Activated naive CD4-positive, alpha-beta T cell treated with anti-CD3 and anti-CD28 coated beads, Interleukin-2, amount 50 U/mL, for 72 hours (primary cell): ENCODE measurements around the gene CYYR1. TPM values are rescaled to one million over a fixed set of nuclear protein-coding genes. Genes with fewer than 3 reads are reported as not detected.

Experiments
- ATAC-seq, 2 donors: fragments of 150-1000 bp; cut with Tn5 transposase; 2 replicates each; pipeline ENCODE4 v1.10.0; 2021; ENCODE audit warnings: mild to moderate bottlenecking in 2 of 2, moderate library complexity in 2 of 2
- DNase-seq, 2 donors: peaks; one replicate each; pipeline ENCODE4 v3.0.0; 2021 to 2022; ENCODE audit warnings: low spot score in 2 of 2
- H3K27ac Mint-ChIP-seq, 2 donors: one replicate each; pipeline ENCODE4 v1.8.0; 2022; ENCODE audit warnings: mild to moderate bottlenecking in 2 of 2, mixed read lengths in 2 of 2
- H3K36me3 Mint-ChIP-seq, 2 donors: one replicate each; pipeline ENCODE4 v1.8.0; 2022; ENCODE audit warnings: mixed read lengths in 2 of 2
- H3K9me3 Mint-ChIP-seq, 2 donors: one replicate each; pipeline ENCODE4 v1.8.0; 2022; ENCODE audit warnings: mixed read lengths in 2 of 2
- total RNA-seq, 2 donors: library from RNA; stranded (reverse); gene quantifications; one replicate each; pipeline ENCODE4 v1.2.3, GENCODE V29; 2022

Gene CYYR1
- total RNA-seq, result not detected

GRCh38 chr21:26572702-26573381 lies at the start of gene CYYR1:
CYYR1 (minus strand) TSS chr21:26573286; CDS start chr21:26572940, 346 bp downstream.
- DNase-seq, result no peak
- no peak for ATAC-seq
- Mint-ChIP-seq H3K36me3 (peaks cover 13 to 15% of the 10 kb centered on the region in 2 donors), H3K27ac (no peak within 1 kb of the TSS), H3K9me3 (peaks cover 3 to 4% of the 10 kb centered on the region in 2 donors)

GRCh38 chr21:26617176-26617575 lies 44.1 kb upstream of the CYYR1 start:
- H3K36me3 Mint-ChIP-seq, result no peaks in the 10 kb centered on the region
- ATAC-seq (no peak), DNase-seq (no peak)
- H3K27ac Mint-ChIP-seq, result no peak overlapping the region
- no peaks in the 10 kb centered on the region for H3K9me3 Mint-ChIP-seq

GRCh38 chr21:26614251-26614650 lies 41.2 kb upstream of the CYYR1 start:
- Mint-ChIP-seq H3K36me3 (no peaks in the 10 kb centered on the region), H3K9me3 (no peaks in the 10 kb centered on the region)
- DNase-seq, result no peak

DNA sequence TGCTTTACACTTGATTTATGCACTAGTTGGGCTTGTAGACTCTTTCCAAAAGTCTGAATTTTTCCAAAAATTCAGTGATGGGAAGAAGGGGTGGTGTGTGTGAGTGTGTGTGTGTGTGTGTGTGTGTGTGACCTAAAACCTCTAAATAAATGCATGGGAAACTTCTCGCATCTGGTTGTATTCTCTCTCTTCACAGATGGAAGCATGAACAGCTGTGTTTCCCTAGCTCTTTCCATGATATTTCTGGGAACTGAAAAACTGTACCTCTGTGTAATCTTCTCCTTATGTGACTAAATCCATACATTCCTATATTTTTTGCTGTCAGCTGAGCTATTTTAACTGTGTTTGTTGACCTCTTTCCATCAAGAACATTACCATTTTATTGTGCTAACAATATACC lies 26.2 kb upstream of the CYYR1 start:
- Mint-ChIP-seq H3K27ac (no peak overlapping the region), H3K9me3 (no peaks in the 10 kb centered on the region), H3K36me3 (no peaks in the 10 kb centered on the region)
- DNase-seq (no peak), ATAC-seq (no peak)

More at GRCh38 chr21:26614251-26614650, 41.2 kb upstream of the CYYR1 start:
- no peak overlapping the region for H3K27ac Mint-ChIP-seq
- ATAC-seq, result no peak

DNA sequence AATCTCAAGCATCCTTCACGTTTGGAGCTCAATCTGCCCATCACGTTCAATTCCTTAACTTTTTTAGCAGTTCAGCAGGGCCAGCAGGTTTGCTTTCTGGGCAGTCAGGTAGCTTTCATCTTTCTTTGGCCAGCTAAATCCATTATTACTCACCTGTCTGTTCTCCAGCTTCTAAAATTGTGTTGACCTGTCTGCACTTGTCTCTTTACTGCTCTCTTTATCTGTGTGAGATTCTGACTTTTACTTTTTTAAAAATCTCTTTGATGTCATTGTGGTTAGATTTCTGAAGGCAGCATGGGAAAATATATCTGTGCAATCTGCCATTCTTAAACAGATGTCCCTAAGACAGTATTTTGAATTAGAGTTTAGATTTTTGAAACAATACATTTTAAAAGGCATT lies 24.9 kb upstream of the CYYR1 start:
- no peak overlapping the region for H3K27ac Mint-ChIP-seq
- no peaks in the 10 kb centered on the region for H3K36me3 Mint-ChIP-seq
- ATAC-seq (no peak), DNase-seq (no peak)
- no peaks in the 10 kb centered on the region for H3K9me3 Mint-ChIP-seq

DNA sequence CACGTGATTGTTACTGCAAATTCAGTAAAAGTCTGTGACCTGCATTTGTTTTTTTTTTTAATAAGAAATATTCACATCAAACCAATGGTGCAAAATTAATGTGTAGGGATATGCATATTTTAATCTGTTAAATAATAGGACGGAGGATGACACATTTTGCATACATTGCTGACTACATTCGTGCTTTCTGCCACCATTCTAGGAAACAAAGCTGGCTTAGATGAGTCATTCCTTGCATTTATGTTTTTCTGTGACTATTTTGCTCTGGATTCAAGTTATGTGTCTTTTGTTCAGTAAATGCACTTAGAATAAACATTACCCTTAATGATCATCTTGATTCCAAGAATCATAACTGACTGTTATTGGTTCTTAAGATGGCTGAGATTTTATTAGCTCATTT lies 23.9 kb upstream of the CYYR1 start:
- Mint-ChIP-seq H3K27ac (no peak overlapping the region), H3K9me3 (no peaks in the 10 kb centered on the region), H3K36me3 (no peaks in the 10 kb centered on the region)
- DNase-seq (no peak), ATAC-seq (no peak)

DNA sequence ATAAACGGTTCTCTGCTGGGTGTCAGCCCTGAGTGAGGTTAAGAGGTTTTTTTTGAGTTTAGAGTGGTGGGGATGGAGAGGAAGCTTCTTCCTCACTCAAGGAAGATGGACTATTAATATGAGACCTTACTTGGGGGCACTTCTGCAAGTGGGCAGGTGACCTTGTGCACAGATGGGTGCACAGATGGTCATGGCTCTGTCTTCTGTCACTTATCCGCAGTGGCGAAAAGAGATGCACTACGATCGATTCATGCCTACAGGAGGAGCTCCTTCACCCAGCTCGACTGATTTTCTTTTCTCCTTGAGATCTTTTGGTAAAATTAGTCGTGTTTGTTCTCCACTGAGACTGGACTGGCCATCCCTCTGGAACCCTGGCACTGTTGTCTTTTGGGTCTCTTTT lies 22.9 kb upstream of the CYYR1 start:
- Mint-ChIP-seq H3K9me3 (no peaks in the 10 kb centered on the region), H3K27ac (no peak overlapping the region), H3K36me3 (no peaks in the 10 kb centered on the region)
- ATAC-seq, result no peak
- DNase-seq, result no peak

- no peaks in the 10 kb centered on the region for H3K9me3 Mint-ChIP-seq
- no peak overlapping the region for H3K27ac Mint-ChIP-seq
- DNase-seq, result no peak
- H3K36me3 Mint-ChIP-seq, result no peaks in the 10 kb centered on the region
- ATAC-seq, result no peak
Measured at GRCh38 chr21:26593800-26594199, 20.7 kb upstream of the CYYR1 start.

DNA sequence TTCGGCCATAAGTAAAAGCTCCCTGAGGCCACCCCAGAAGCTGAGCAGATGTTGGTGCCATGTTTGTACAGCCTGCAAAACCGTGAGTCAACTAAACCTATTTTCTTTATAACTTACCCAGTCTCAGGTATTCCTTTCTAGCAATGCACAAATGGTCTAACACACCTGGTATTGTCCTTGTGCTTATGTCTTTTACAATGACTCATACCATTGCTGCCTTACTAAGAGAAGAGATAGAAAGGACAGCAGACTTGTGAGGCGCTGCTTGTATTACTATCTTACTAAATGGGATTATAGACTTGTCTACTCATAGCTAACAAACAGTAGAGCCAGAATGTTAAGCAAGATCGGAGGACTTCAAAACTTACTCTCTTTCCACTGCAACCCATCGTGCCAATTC lies 18.5 kb upstream of the CYYR1 start:
- ATAC-seq (no peak), DNase-seq (no peak)
- no peaks in the 10 kb centered on the region for H3K9me3 Mint-ChIP-seq
- no peak overlapping the region for H3K27ac Mint-ChIP-seq
- H3K36me3 Mint-ChIP-seq, result no peaks in the 10 kb centered on the region

GRCh38 chr21:26588446-26588845 lies 15.4 kb upstream of the CYYR1 start:
- ATAC-seq (no peak), DNase-seq (no peak)
- H3K36me3 Mint-ChIP-seq, result no peaks in the 10 kb centered on the region
- H3K9me3 Mint-ChIP-seq, result no peaks in the 10 kb centered on the region
- H3K27ac Mint-ChIP-seq, result no peak overlapping the region

- Mint-ChIP-seq H3K27ac (no peak overlapping the region), H3K36me3 (peaks cover 0 to 3% of the 10 kb centered on the region in 2 donors), H3K9me3 (peaks cover 0 to 3% of the 10 kb centered on the region in 2 donors)
- no peak for DNase-seq
- no peak for ATAC-seq
Measured at GRCh38 chr21:26587736-26588201, 14.7 kb upstream of the CYYR1 start.

DNA sequence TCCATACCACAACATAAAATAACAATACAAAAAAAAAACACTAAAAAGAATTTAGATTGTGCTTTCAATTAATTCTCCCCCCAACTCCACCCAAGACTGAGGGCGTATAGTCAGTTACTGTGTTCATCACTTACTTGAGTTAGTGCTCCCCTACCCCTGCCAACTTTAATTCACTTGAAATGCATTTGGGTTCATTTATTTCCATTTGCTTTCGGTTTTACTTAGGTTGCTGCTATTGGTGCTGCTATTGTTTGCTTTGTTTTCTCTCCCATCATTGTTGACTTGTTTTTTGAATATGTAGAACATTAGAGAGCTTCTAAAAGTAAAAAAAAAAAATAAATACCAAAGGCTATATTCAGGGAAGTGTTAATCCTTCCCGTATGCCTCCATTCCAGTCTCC lies 10.7 kb upstream of the CYYR1 start:
- ATAC-seq, result no peak
- H3K9me3 Mint-ChIP-seq, result peaks cover 22 to 28% of the 10 kb centered on the region in 2 donors
- no peak for DNase-seq
- H3K36me3 Mint-ChIP-seq, result peaks cover 6 to 11% of the 10 kb centered on the region in 2 donors
- no peak overlapping the region for H3K27ac Mint-ChIP-seq

- peaks cover 22 to 28% of the 10 kb centered on the region in 2 donors for H3K9me3 Mint-ChIP-seq
- DNase-seq, result no peak
- H3K27ac Mint-ChIP-seq, result no peak overlapping the region
- no peak for ATAC-seq
- H3K36me3 Mint-ChIP-seq, result peaks cover 6 to 11% of the 10 kb centered on the region in 2 donors
Measured at GRCh38 chr21:26581818-26582217, 8.7 kb upstream of the CYYR1 start.

- H3K36me3 Mint-ChIP-seq, result peaks cover 13 to 15% of the 10 kb centered on the region in 2 donors
- ATAC-seq (no peak), DNase-seq (no peak)
- peaks cover 3 to 4% of the 10 kb centered on the region in 2 donors for H3K9me3 Mint-ChIP-seq
- no peak overlapping the region for H3K27ac Mint-ChIP-seq
Measured at GRCh38 chr21:26572076-26572701, 897 bp downstream of the CYYR1 start.

GRCh38 chr21:26570203-26570602 lies 2.9 kb downstream of the CYYR1 start:
- DNase-seq (no peak), ATAC-seq (no peak)
- Mint-ChIP-seq H3K36me3 (peaks cover 13 to 15% of the 10 kb centered on the region in 2 donors), H3K9me3 (peaks cover 3 to 4% of the 10 kb centered on the region in 2 donors), H3K27ac (no peak overlapping the region)

DNA sequence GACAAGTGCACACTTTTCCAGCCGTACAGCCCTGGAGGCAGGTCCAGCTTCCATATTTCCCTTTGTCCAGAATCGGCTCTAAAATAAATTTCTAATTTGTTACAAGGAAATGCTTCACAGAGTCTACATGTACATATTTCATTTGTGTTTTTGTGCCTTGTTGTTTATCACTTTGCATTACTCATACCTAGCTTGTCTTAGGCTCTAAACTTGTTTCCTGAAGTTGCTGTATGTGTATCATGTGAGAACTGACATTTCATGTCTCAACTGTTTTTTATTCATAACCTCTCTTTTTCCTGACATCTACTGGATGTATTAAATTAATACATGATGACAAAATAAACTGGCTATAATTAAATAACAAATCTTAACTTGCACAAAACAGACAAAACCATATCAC lies 7.5 kb downstream of the CYYR1 start:
- no peak for ATAC-seq

GRCh38 chr21:26565111-26565510 lies 8.0 kb downstream of the CYYR1 start:
- no peaks in the 10 kb centered on the region for H3K9me3 Mint-ChIP-seq
- no peaks in the 10 kb centered on the region for H3K36me3 Mint-ChIP-seq
- H3K27ac Mint-ChIP-seq, result no peak overlapping the region

More for the DNA sequence above, 7.5 kb downstream of the CYYR1 start:
- Mint-ChIP-seq H3K36me3 (no peaks in the 10 kb centered on the region), H3K27ac (no peak overlapping the region), H3K9me3 (no peaks in the 10 kb centered on the region)
- no peak for DNase-seq

More at GRCh38 chr21:26565111-26565510, 8.0 kb downstream of the CYYR1 start:
- DNase-seq (no peak), ATAC-seq (no peak)
